GM23248 (cell line): ENCODE data around the gene AGPAT3. TPM values are rescaled to one million over a fixed set of nuclear protein-coding genes. Genes with fewer than 3 reads are reported as not detected.
"Not testable (repeated sequence)": the region's sequence is repeated elsewhere in the genome, so short reads cannot be mapped to it uniquely, and the experiment has no call there.

Experiments
- DNase-seq: peaks from one replicate; pipeline ENCODE4 v3.0.0-alpha.2; 2015
- H2AFZ ChIP-seq: fragments of 200-600 bp; sonication (generic); 2 replicates; pipeline ENCODE4 v1.6.1; 2016; ENCODE audit warnings: antibody characterized with exemption
- H3F3A ChIP-seq: fragments of 200-600 bp; sonication (generic); 2 replicates; pipeline ENCODE4 v1.6.1; 2016; ENCODE audit warnings: mild to moderate bottlenecking, antibody characterized with exemption, mixed run types; ENCODE audit not compliant: insufficient read depth
- H3K27ac ChIP-seq: fragments of 200-600 bp; sonication (generic); 2 replicates; pipeline ENCODE4 v1.5.1; 2016; ENCODE audit warnings: mild to moderate bottlenecking
- H3K27me3 ChIP-seq: fragments of 200-600 bp; sonication (generic); replicated peaks from 2 replicates; pipeline ENCODE4 v1.6.1; 2016; ENCODE audit warnings: mild to moderate bottlenecking; ENCODE audit not compliant: insufficient read depth
- H3K36me3 ChIP-seq: fragments of 200-600 bp; sonication (generic); 2 replicates; pipeline ENCODE4 v1.6.1; 2016; ENCODE audit warnings: low read depth, mild to moderate bottlenecking
- H3K4me1 ChIP-seq: fragments of 200-600 bp; sonication (generic); 2 replicates; pipeline ENCODE4 v1.6.1; 2016; ENCODE audit warnings: mild to moderate bottlenecking; ENCODE audit not compliant: insufficient read depth
- H3K4me2 ChIP-seq: fragments of 200-600 bp; sonication (generic); one replicate; pipeline ENCODE4 v1.6.1; 2016; ENCODE audit warnings: mild to moderate bottlenecking; ENCODE audit not compliant: unreplicated experiment
- H3K4me3 ChIP-seq: fragments of 200-600 bp; sonication (generic); 2 replicates; pipeline ENCODE4 v1.5.1; 2016; ENCODE audit warnings: mild to moderate bottlenecking
- H3K79me2 ChIP-seq: fragments of 200-600 bp; sonication (generic); 2 replicates; pipeline ENCODE4 v1.6.1; 2016; ENCODE audit warnings: mild to moderate bottlenecking; ENCODE audit not compliant: insufficient read depth
- H3K9ac ChIP-seq: fragments of 200-600 bp; sonication (generic); 2 replicates; pipeline ENCODE4 v1.6.1; 2016; ENCODE audit warnings: mild to moderate bottlenecking
- H3K9me2 ChIP-seq: fragments of 200-600 bp; sonication (generic); 2 replicates; pipeline ENCODE4 v1.6.1; 2016; ENCODE audit warnings: mixed run types, mild to moderate bottlenecking, moderate library complexity; ENCODE audit not compliant: insufficient read depth
- H3K9me3 ChIP-seq: fragments of 200-600 bp; sonication (generic); one replicate; pipeline ENCODE4 v1.6.1; 2017; ENCODE audit warnings: low read depth
- H4K20me1 ChIP-seq: fragments of 200-600 bp; sonication (generic); 2 replicates; pipeline ENCODE4 v1.6.0; 2016; ENCODE audit not compliant: insufficient read depth
- EZH2 ChIP-seq: fragments of 200-600 bp; sonication (generic); IDR thresholded peaks from 2 replicates; pipeline ENCODE4 v1.6.1; 2018; ENCODE audit warnings: antibody characterized with exemption, mild to moderate bottlenecking; ENCODE audit not compliant: insufficient read depth, poor library complexity, severe bottlenecking
- EZH2phosphoT487 ChIP-seq: fragments of 200-600 bp; sonication (generic); IDR thresholded peaks from 2 replicates; pipeline ENCODE4 v1.6.1; 2018; ENCODE audit warnings: antibody characterized with exemption, moderate library complexity, mild to moderate bottlenecking, low read depth; ENCODE audit not compliant: insufficient read depth
- WGBS, 2 experiments: methylation state at CpG; one replicate each; pipeline ENCODE4 v1.1.6; 2015 to 2017; ENCODE audit warnings: low lambda C conversion rate in 2 of 2, low coverage in 1 of 2; ENCODE audit errors: missing lambda C conversion rate in 2 of 2; 5-methylcytosine and 5-hydroxymethylcytosine counted together
- in situ Hi-C: fragments of 300-500 bp; cut with MboI; formaldehyde crosslinking; loops from 2 replicates; pipeline ENCODE4 v1.15.0; 2020
- polyA plus RNA-seq: library from polyadenylated mRNA; unstranded; fragments of >200 nt; fragmentation: Nextera tagmentation; extraction: Ambion mirVana; gene quantifications from 2 replicates; pipeline ENCODE4 v1.2.1, GENCODE V29; 2016
- total RNA-seq: library from RNA; depleted of rRNA; stranded (reverse); fragments of >200 nt; shearing (Covaris generic); gene quantifications from 2 replicates; pipeline ENCODE4 v1.2.3, GENCODE V29; 2014

AGPAT3 gene
- total and polyA plus RNA-seq, 2 experiments from 2014 or later = 12.3 to 29.3 TPM

GRCh38 chr21:43895196-43895595 lies 30.2 kb downstream of the AGPAT3 start:
- TF ChIP-seq EZH2phosphoT487 (no peak), EZH2 (no peak)
- no peak overlapping the region for H3K9ac ChIP-seq
- no peak for DNase-seq
- H3K36me3 ChIP-seq = no peaks in the 10 kb centered on the region
- H3K9me3 ChIP-seq = no peaks in the 10 kb centered on the region
- H3K4me2 ChIP-seq = no peak overlapping the region
- H2AFZ ChIP-seq = no peak overlapping the region
- H3K27me3 ChIP-seq = no peaks in the 10 kb centered on the region
- H3K4me3 ChIP-seq = no peak overlapping the region
- in situ Hi-C loops = no loop called here
- peaks cover 45% of the 10 kb centered on the region for H3K79me2 ChIP-seq
- no peaks in the 10 kb centered on the region; the same call in 1 of the 2 replicates for H4K20me1 ChIP-seq
- no peaks in the 10 kb centered on the region for H3F3A ChIP-seq
- no peaks in the 10 kb centered on the region for H3K4me1 ChIP-seq
- H3K9me2 ChIP-seq = no peaks in the 10 kb centered on the region
- H3K27ac ChIP-seq = no peak overlapping the region
- WGBS, 2 experiments = 97 to 98% methylated on average over 4 of the region's 4 CpGs

DNA sequence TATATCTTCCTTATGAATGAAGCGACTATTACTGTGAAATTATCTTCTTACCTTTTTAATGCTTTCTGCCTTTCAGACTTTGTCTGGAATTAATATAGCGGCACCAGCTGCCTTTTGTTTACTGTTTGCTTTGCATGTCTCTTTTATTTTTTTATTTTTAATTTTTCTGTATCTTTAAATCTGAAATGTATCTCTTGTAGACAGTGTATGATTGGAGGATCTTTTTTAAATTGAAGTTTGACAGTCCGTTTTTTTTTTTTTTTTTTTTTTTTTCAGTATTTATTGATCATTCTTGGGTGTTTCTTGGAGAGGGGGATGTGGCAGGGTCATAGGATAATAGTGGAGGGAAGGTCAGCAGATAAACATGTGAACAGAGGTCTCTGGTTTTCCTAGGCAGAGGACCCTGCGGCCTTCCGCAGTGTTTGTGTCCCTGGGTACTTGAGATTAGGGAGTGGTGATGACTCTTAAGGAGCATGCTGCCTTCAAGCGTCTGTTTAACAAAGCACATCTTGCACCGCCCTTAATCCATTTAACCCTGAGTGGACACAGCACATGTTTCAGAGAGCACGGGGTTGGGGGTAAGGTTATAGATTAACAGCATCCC lies 31.8 kb downstream of the AGPAT3 start:
- H2AFZ ChIP-seq, in situ Hi-C loops, H3K4me1 ChIP-seq, H3K9me2 ChIP-seq, H4K20me1 ChIP-seq, H3K27me3 ChIP-seq, H3K4me3 ChIP-seq, DNase-seq, H3F3A ChIP-seq, H3K9ac ChIP-seq, H3K36me3 ChIP-seq, H3K4me2 ChIP-seq, H3K9me3 ChIP-seq, H3K27ac ChIP-seq: not testable (repeated sequence)
- WGBS, 2 experiments = 82 to 93% methylated on average over 5 of the region's 8 CpGs
- peaks cover 42% of the 10 kb centered on the region for H3K79me2 ChIP-seq

DNA sequence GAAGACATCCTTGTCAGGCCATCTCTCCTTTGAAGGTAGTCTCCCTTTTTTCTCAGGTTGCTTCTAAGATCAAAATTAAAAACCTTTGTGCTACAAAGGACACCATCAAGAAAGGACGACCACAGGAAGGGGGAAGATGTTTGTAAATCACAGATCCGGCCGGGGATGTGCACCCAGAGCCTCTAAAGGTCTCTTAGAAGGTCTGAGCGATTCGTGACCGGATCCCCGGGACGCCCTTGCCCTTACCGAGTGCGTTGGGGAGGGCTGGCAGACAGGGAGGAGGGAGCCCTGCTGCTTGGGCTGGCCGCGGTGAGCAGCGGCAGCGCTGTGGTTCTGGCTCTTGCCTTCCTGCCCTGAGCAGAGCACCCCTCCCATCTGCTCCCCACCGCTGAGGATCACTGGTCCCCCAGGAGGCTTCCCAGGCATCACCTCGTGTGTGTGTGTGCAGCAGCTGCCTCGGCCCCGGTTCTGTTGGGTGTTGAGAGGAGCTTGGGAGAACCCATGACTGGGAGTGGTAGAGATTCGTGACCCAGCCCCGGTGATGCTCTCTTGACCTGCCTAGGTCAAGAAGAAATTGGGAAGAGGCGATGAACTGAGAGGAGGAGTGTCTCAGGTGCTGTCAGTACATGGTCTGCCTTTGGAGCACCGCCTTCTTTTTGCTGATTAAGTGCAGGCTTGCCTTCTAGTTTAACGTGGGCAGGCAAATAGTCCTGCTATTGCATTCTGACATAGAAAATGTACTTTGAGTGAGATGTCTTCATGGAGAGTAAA lies 34.5 kb downstream of the AGPAT3 start:
- Histone ChIP-seq H3K79me2 (peaks cover 47% of the 10 kb centered on the region), H4K20me1 (no peaks in the 10 kb centered on the region), H3K9me2 (no peaks in the 10 kb centered on the region), H3K27me3 (no peaks in the 10 kb centered on the region), H3K4me2 (no peak overlapping the region), H2AFZ (no peak overlapping the region), H3K9ac (no peak overlapping the region), H3K36me3 (no peaks in the 10 kb centered on the region), H3F3A (peaks cover 5% of the 10 kb centered on the region; the same call in 1 of the 2 replicates), H3K27ac (no peak overlapping the region), H3K9me3 (no peaks in the 10 kb centered on the region), H3K4me3 (no peak overlapping the region), H3K4me1 (no peaks in the 10 kb centered on the region)
- in situ Hi-C loops = no loop called here
- 89 to 96% methylated on average over 22 to 23 of the region's 23 CpGs for WGBS, 2 experiments
- TF ChIP-seq EZH2phosphoT487 (no peak), EZH2 (no peak)
- no peak for DNase-seq

- Histone ChIP-seq H4K20me1 (no peaks in the 10 kb centered on the region), H3F3A (peaks cover 5% of the 10 kb centered on the region; the same call in 1 of the 2 replicates), H3K4me1 (no peaks in the 10 kb centered on the region), H3K79me2 (peaks cover 43% of the 10 kb centered on the region), H3K27ac (no peak overlapping the region), H3K4me3 (no peak overlapping the region), H2AFZ (no peak overlapping the region), H3K9me3 (no peaks in the 10 kb centered on the region), H3K9me2 (no peaks in the 10 kb centered on the region), H3K9ac (no peak overlapping the region), H3K36me3 (no peaks in the 10 kb centered on the region), H3K27me3 (no peaks in the 10 kb centered on the region), H3K4me2 (no peak overlapping the region)
- no peak for DNase-seq
- in situ Hi-C loops = no loop called here
- TF ChIP-seq EZH2phosphoT487 = no peak
- no peak for TF ChIP-seq EZH2
- WGBS, 2 experiments = 50 to 53% methylated on average over 1 of the region's 1 CpG
Observed at GRCh38 chr21:43900078-43900385, 35.0 kb downstream of the AGPAT3 start.
